ENCODE results near the gene USP17L11.
"Not testable (repeated sequence)": the region's sequence is repeated elsewhere in the genome, so short reads cannot be mapped to it uniquely, and the experiment has no call there.

USP17L11 gene

GRCh38 chr4:9215105-9215504 lies at the start of gene USP17L11:
TSS of gene USP17L11 (plus strand) at chr4:9215405. CDS start at chr4:9215405, 0 bp downstream.
- DNase-seq (ENCODE audit: low read depth, low spot score): not testable (repeated sequence)

GRCh38 chr4:9165990-9166389 lies 49.2 kb upstream of the USP17L11 start:
- DNase-seq (ENCODE audit: low read depth, low spot score): not testable (repeated sequence)

- not testable (repeated sequence) for DNase-seq (ENCODE audit: low read depth, low spot score)
These were observed 45.3 kb upstream of the USP17L11 start, which contains the start of gene FAM90A26 for GRCh38 chr4:9169791-9170459. TSS of gene FAM90A26 (plus strand) at chr4:9170409. CDS start at chr4:9173173, 2,764 bp downstream.

GRCh38 chr4:9210357-9210756 lies 4.8 kb upstream of the USP17L11 start, which contains the start of gene USP17L10:
TSS of gene USP17L10 (plus strand) at chr4:9210657. CDS start at chr4:9210657, 0 bp downstream.
- DNase-seq (ENCODE audit: low read depth, low spot score): not testable (repeated sequence)

GRCh38 chr4:9214701-9215100 lies 504 bp upstream of the USP17L11 start:
- DNase-seq (ENCODE audit: low read depth, low spot score): not testable (repeated sequence)

GRCh38 chr4:9219852-9220251 lies 4.6 kb downstream of the USP17L11 start, which contains the start of gene USP17L12:
TSS of gene USP17L12 (plus strand) at chr4:9220152. CDS start at chr4:9220152, 0 bp downstream.
- DNase-seq (ENCODE audit: low read depth, low spot score): not testable (repeated sequence)

- not testable (repeated sequence) for DNase-seq (ENCODE audit: low read depth, low spot score)
These were observed 9.4 kb downstream of the USP17L11 start, which contains the start of gene USP17L13 for GRCh38 chr4:9224596-9224995. TSS of gene USP17L13 (plus strand) at chr4:9224896. CDS start at chr4:9224896, 0 bp downstream.

- DNase-seq (ENCODE audit: low read depth, low spot score): not testable (repeated sequence)
These were observed 15.0 kb downstream of the USP17L11 start for GRCh38 chr4:9230249-9230648.

- DNase-seq (ENCODE audit: low read depth, low spot score): not testable (repeated sequence)
These were observed 18.9 kb downstream of the USP17L11 start, which contains the start of gene USP17L15 for GRCh38 chr4:9234085-9234484. TSS of gene USP17L15 (plus strand) at chr4:9234385. CDS start at chr4:9234385, 0 bp downstream.

GRCh38 chr4:9238461-9238860 lies 23.3 kb downstream of the USP17L11 start:
- DNase-seq (ENCODE audit: low read depth, low spot score): not testable (repeated sequence)

GRCh38 chr4:9243579-9243978 lies 28.4 kb downstream of the USP17L11 start, which contains the start of gene USP17L17:
TSS of gene USP17L17 (plus strand) at chr4:9243879. CDS start at chr4:9243879, 0 bp downstream.
- not testable (repeated sequence) for DNase-seq (ENCODE audit: low read depth, low spot score)

GRCh38 chr4:9247953-9248680 lies 32.9 kb downstream of the USP17L11 start, which contains the start of gene USP17L18:
TSS of gene USP17L18 (plus strand) at chr4:9248630. CDS start at chr4:9248630, 0 bp downstream.
- DNase-seq (ENCODE audit: low read depth, low spot score): not testable (repeated sequence)

GRCh38 chr4:9253078-9253477 lies 37.9 kb downstream of the USP17L11 start, which contains the start of gene USP17L19:
TSS of gene USP17L19 (plus strand) at chr4:9253378. CDS start at chr4:9253378, 0 bp downstream.
- DNase-seq (ENCODE audit: low read depth, low spot score): not testable (repeated sequence)

- DNase-seq (ENCODE audit: low read depth, low spot score): not testable (repeated sequence)
These were observed 42.6 kb downstream of the USP17L11 start, which contains the start of gene USP17L20 for GRCh38 chr4:9257824-9258223. TSS of gene USP17L20 (plus strand) at chr4:9258124. CDS start at chr4:9258124, 0 bp downstream.

GRCh38 chr4:9262572-9262971 lies 47.4 kb downstream of the USP17L11 start, which contains the start of gene USP17L21:
TSS of gene USP17L21 (plus strand) at chr4:9262872. CDS start at chr4:9262872, 0 bp downstream.
- not testable (repeated sequence) for DNase-seq (ENCODE audit: low read depth, low spot score)
